Tongue (tissue), 2 donors: ENCODE results near the gene CNOT11. TPM values are rescaled to one million over a fixed set of nuclear protein-coding genes. Genes with fewer than 3 reads are reported as not detected.
A peak's percentile ranks its signal among the peaks of the same experiment; 100 is the strongest.
"Not testable (repeated sequence)": the region's sequence is repeated elsewhere in the genome, so short reads cannot be mapped to it uniquely, and the experiment has no call there.

Source experiments
- DNase-seq: peaks from one replicate; pipeline ENCODE4 v3.0.0-alpha.2; 2015
- total RNA-seq: library from RNA; depleted of rRNA; stranded (reverse); fragments of >200 nt; gene quantifications from one replicate; pipeline ENCODE4 v1.2.3, GENCODE V29; 2014

CNOT11 gene
- total RNA-seq, 1 donor from 2014 or later, result 18.4 TPM

GRCh38 chr2:101245468-101245867, 7.2 kb upstream of the CNOT11 start:
- DNase-seq, result not testable (repeated sequence)

GRCh38 chr2:101248756-101249155, 3.9 kb upstream of the CNOT11 start:
- DNase-seq, result not testable (repeated sequence)

- no peak for DNase-seq
Measured at GRCh38 chr2:101249826-101250225, 2.9 kb upstream of the CNOT11 start.

GRCh38 chr2:101251246-101251781, 1.4 kb upstream of the CNOT11 start:
- DNase-seq, result not testable (repeated sequence)

GRCh38 chr2:101251844-101252407, 760 bp upstream of the CNOT11 start:
- DNase-seq, result peak; percentile 43

GRCh38 chr2:101253013-101253702, 472 bp downstream of the CNOT11 start:
- DNase-seq, result peak; percentile 70

GRCh38 chr2:101253703-101254450, 1.2 kb downstream of the CNOT11 start:
- DNase-seq, result no peak

- DNase-seq, result no peak
Measured at GRCh38 chr2:101255501-101255900, 2.8 kb downstream of the CNOT11 start.

GRCh38 chr2:101256316-101256715, 3.6 kb downstream of the CNOT11 start:
- DNase-seq, result no peak

GRCh38 chr2:101258804-101259203, 6.1 kb downstream of the CNOT11 start:
- DNase-seq, result no peak

GRCh38 chr2:101262142-101262541, 9.5 kb downstream of the CNOT11 start:
- no peak for DNase-seq

GRCh38 chr2:101263377-101263800, 10.7 kb downstream of the CNOT11 start:
- DNase-seq, result no peak

- no peak for DNase-seq
Measured at GRCh38 chr2:101264360-101264939, 11.8 kb downstream of the CNOT11 start.

GRCh38 chr2:101265893-101266499, 13.3 kb downstream of the CNOT11 start:
- no peak for DNase-seq

- no peak for DNase-seq
Measured at GRCh38 chr2:101267671-101268656, 15.3 kb downstream of the CNOT11 start.

- DNase-seq, result no peak
Measured at GRCh38 chr2:101270700-101271259, 18.1 kb downstream of the CNOT11 start.

GRCh38 chr2:101272045-101272784, 19.5 kb downstream of the CNOT11 start:
- no peak for DNase-seq

- no peak for DNase-seq
Measured at GRCh38 chr2:101273056-101273455, 20.4 kb downstream of the CNOT11 start.

- DNase-seq, result no peak
Measured at GRCh38 chr2:101274142-101274541, 21.5 kb downstream of the CNOT11 start.

GRCh38 chr2:101277111-101277510, 24.4 kb downstream of the CNOT11 start:
- DNase-seq, result no peak
